HepG2 (cell line): ENCODE measurements around the gene NEK6. TPM values are rescaled to one million over a fixed set of nuclear protein-coding genes. Genes with fewer than 3 reads are reported as not detected.
A peak's percentile ranks its signal among the peaks of the same experiment; 100 is the strongest.

Experiments
- BHLHE40 ChIP-seq: IDR thresholded peaks from 2 replicates; pipeline ENCODE4 v1.6.1; 2011; ENCODE audit warnings: low read length, improper control_type of control experiment
- E2F1 ChIP-seq: sonication (generic); formaldehyde crosslinking; IDR thresholded peaks from 2 replicates; pipeline ENCODE4 v1.5.0; 2020; ENCODE audit warnings: missing genetic modification reagents
- HMG20A ChIP-seq: IDR thresholded peaks from 2 replicates; pipeline ENCODE4 v1.6.1; 2016; ENCODE audit warnings: borderline replicate concordance
- SAFB2 ChIP-seq: sonication (generic); formaldehyde crosslinking; IDR thresholded peaks from 2 replicates; pipeline ENCODE4 v1.5.1; 2020; ENCODE audit warnings: missing genetic modification reagents, low read depth, mild to moderate bottlenecking, borderline replicate concordance
- SRY ChIP-seq: sonication (generic); formaldehyde crosslinking; IDR thresholded peaks from 2 replicates; pipeline ENCODE4 v1.8.0; 2022; ENCODE audit warnings: mild to moderate bottlenecking, missing genetic modification reagents
- TOPORS ChIP-seq: sonication (generic); formaldehyde crosslinking; IDR thresholded peaks from 2 replicates; pipeline ENCODE4 v1.8.0; 2023; ENCODE audit warnings: mild to moderate bottlenecking, missing genetic modification reagents
- ZBTB37 ChIP-seq: sonication (generic); formaldehyde crosslinking; IDR thresholded peaks from 2 replicates; pipeline ENCODE4 v1.4.0; 2020; ENCODE audit warnings: mild to moderate bottlenecking, missing genetic modification reagents
- ZFP36L1 ChIP-seq: sonication (generic); formaldehyde crosslinking; IDR thresholded peaks from 2 replicates; pipeline ENCODE4 v1.8.0; 2022; ENCODE audit warnings: mild to moderate bottlenecking, missing genetic modification reagents, moderate library complexity
- ZNF34 ChIP-seq: sonication (generic); formaldehyde crosslinking; IDR thresholded peaks from 2 replicates; pipeline ENCODE4 v1.4.0; 2020; ENCODE audit warnings: mild to moderate bottlenecking, missing genetic modification reagents, borderline replicate concordance
- ZNF652 ChIP-seq: IDR thresholded peaks from 2 replicates; pipeline ENCODE4 v1.6.1; 2016; ENCODE audit warnings: low read depth, borderline replicate concordance
- polyA plus RNA-seq, 8 experiments: library from polyadenylated mRNA; depleted of rRNA in 3 of 8; stranded (reverse) in 7 of 8; unstranded in 1 of 8; fragments of >200 nt; fragmentation: Illumina TruSeq in 4 of 8; extraction: Trizol in 4 of 8; gene quantifications; 2 replicates each; pipeline versions ENCODE4 v1.2.1 to v1.2.3, GENCODE V29; 2011 to 2016; ENCODE audit warnings: low read depth in 4 of 8, missing spikeins in 1 of 8, mixed read lengths in 1 of 8; ENCODE audit not compliant: insufficient read depth in 1 of 8
- total RNA-seq, 5 experiments: library from RNA; depleted of rRNA; stranded (reverse); fragments of >200 nt; fragmentation: Illumina TruSeq; extraction: Trizol; gene quantifications; 2 replicates each; pipeline ENCODE4 v1.2.3, GENCODE V29; 2016; ENCODE audit warnings: low read depth in 1 of 5
- TF ChIP-seq, protein P1 (sequence below): IDR thresholded peaks from 2 replicates; pipeline ENCODE4 v1.6.1; 2018; ENCODE audit warnings: missing genetic modification reagents, mild to moderate bottlenecking, missing compliant biosample characterization
- TF ChIP-seq, protein P2 (sequence below): IDR thresholded peaks from 2 replicates; pipeline ENCODE4 v1.6.1; 2018; ENCODE audit warnings: missing genetic modification reagents
- TF ChIP-seq, protein P3 (sequence below): sonication (generic); formaldehyde crosslinking; IDR thresholded peaks from 2 replicates; pipeline ENCODE4 v1.4.0; 2020; ENCODE audit warnings: mild to moderate bottlenecking, low read depth, missing genetic modification reagents
- TF ChIP-seq, protein P4 (sequence below): sonication (generic); formaldehyde crosslinking; IDR thresholded peaks from 2 replicates; pipeline ENCODE4 v1.9.0; 2021; ENCODE audit warnings: mild to moderate bottlenecking, missing genetic modification reagents

The NEK6 gene
- total and polyA plus RNA-seq, 2 of the 13 experiments (the other 11 are each of a cell fraction or from before 2014, with no cell fraction given): 30.4 to 119 TPM

GRCh38 chr9:124257844-124258606 lies at the start of gene NEK6 (continued):
- TF ChIP-seq, protein P1, sequence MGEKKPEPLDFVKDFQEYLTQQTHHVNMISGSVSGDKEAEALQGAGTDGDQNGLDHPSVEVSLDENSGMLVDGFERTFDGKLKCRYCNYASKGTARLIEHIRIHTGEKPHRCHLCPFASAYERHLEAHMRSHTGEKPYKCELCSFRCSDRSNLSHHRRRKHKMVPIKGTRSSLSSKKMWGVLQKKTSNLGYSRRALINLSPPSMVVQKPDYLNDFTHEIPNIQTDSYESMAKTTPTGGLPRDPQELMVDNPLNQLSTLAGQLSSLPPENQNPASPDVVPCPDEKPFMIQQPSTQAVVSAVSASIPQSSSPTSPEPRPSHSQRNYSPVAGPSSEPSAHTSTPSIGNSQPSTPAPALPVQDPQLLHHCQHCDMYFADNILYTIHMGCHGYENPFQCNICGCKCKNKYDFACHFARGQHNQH (CRISPR knock-in tag): peak; percentile 38; the same call in 1 of the 2 replicates
- TF ChIP-seq, protein P2, sequence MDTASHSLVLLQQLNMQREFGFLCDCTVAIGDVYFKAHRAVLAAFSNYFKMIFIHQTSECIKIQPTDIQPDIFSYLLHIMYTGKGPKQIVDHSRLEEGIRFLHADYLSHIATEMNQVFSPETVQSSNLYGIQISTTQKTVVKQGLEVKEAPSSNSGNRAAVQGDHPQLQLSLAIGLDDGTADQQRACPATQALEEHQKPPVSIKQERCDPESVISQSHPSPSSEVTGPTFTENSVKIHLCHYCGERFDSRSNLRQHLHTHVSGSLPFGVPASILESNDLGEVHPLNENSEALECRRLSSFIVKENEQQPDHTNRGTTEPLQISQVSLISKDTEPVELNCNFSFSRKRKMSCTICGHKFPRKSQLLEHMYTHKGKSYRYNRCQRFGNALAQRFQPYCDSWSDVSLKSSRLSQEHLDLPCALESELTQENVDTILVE (CRISPR knock-in tag): no peak
- TF ChIP-seq SRY (CRISPR knock-in tag): peak; percentile 71; the same call in 1 of the 2 replicates
- TF ChIP-seq ZNF34 (CRISPR knock-in tag): no peak
- TF ChIP-seq, protein P3, sequence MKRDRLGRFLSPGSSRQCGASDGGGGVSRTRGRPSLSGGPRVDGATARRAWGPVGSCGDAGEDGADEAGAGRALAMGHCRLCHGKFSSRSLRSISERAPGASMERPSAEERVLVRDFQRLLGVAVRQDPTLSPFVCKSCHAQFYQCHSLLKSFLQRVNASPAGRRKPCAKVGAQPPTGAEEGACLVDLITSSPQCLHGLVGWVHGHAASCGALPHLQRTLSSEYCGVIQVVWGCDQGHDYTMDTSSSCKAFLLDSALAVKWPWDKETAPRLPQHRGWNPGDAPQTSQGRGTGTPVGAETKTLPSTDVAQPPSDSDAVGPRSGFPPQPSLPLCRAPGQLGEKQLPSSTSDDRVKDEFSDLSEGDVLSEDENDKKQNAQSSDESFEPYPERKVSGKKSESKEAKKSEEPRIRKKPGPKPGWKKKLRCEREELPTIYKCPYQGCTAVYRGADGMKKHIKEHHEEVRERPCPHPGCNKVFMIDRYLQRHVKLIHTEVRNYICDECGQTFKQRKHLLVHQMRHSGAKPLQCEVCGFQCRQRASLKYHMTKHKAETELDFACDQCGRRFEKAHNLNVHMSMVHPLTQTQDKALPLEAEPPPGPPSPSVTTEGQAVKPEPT: no peak
- TF ChIP-seq ZBTB37 (CRISPR knock-in tag): no peak
- no peak for TF ChIP-seq ZNF652 (CRISPR knock-in tag)
- TF ChIP-seq, protein P4, sequence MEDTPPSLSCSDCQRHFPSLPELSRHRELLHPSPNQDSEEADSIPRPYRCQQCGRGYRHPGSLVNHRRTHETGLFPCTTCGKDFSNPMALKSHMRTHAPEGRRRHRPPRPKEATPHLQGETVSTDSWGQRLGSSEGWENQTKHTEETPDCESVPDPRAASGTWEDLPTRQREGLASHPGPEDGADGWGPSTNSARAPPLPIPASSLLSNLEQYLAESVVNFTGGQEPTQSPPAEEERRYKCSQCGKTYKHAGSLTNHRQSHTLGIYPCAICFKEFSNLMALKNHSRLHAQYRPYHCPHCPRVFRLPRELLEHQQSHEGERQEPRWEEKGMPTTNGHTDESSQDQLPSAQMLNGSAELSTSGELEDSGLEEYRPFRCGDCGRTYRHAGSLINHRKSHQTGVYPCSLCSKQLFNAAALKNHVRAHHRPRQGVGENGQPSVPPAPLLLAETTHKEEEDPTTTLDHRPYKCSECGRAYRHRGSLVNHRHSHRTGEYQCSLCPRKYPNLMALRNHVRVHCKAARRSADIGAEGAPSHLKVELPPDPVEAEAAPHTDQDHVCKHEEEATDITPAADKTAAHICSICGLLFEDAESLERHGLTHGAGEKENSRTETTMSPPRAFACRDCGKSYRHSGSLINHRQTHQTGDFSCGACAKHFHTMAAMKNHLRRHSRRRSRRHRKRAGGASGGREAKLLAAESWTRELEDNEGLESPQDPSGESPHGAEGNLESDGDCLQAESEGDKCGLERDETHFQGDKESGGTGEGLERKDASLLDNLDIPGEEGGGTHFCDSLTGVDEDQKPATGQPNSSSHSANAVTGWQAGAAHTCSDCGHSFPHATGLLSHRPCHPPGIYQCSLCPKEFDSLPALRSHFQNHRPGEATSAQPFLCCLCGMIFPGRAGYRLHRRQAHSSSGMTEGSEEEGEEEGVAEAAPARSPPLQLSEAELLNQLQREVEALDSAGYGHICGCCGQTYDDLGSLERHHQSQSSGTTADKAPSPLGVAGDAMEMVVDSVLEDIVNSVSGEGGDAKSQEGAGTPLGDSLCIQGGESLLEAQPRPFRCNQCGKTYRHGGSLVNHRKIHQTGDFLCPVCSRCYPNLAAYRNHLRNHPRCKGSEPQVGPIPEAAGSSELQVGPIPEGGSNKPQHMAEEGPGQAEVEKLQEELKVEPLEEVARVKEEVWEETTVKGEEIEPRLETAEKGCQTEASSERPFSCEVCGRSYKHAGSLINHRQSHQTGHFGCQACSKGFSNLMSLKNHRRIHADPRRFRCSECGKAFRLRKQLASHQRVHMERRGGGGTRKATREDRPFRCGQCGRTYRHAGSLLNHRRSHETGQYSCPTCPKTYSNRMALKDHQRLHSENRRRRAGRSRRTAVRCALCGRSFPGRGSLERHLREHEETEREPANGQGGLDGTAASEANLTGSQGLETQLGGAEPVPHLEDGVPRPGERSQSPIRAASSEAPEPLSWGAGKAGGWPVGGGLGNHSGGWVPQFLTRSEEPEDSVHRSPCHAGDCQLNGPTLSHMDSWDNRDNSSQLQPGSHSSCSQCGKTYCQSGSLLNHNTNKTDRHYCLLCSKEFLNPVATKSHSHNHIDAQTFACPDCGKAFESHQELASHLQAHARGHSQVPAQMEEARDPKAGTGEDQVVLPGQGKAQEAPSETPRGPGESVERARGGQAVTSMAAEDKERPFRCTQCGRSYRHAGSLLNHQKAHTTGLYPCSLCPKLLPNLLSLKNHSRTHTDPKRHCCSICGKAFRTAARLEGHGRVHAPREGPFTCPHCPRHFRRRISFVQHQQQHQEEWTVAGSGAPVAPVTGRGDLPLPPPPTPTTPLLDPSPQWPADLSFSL (CRISPR knock-in tag): no peak
- no peak for TF ChIP-seq ZFP36L1 (CRISPR knock-in tag)
- TF ChIP-seq E2F1 (CRISPR knock-in tag): no peak
- 0 out of 2 replicates have a peak, but pooled peaks have one; percentile 25 for TF ChIP-seq TOPORS (CRISPR knock-in tag)
- no peak for TF ChIP-seq SAFB2
- no peak for TF ChIP-seq HMG20A (CRISPR knock-in tag)
- peak; percentile 61 for TF ChIP-seq BHLHE40
